Smooth muscle cell (in vitro differentiated cells): ENCODE measurements around the gene RABGAP1L. TPM values are rescaled to one million over a fixed set of nuclear protein-coding genes. Genes with fewer than 3 reads are reported as not detected.

Source experiments
- DNase-seq: peaks from one replicate; lab custom pipeline; 2025; ENCODE audit not compliant: unreplicated experiment; lab: John Stamatoyannopoulos, UW
- H2AFZ ChIP-seq: fragments of 200-600 bp; sonication (generic); 2 replicates; pipeline ENCODE4 v1.6.0; 2016; ENCODE audit warnings: antibody characterized with exemption, low read depth, mild to moderate bottlenecking
- H3F3A ChIP-seq: fragments of 200-600 bp; sonication (generic); 2 replicates; pipeline ENCODE4 v1.6.0; 2017; ENCODE audit warnings: antibody characterized with exemption, low read depth
- H3K27ac ChIP-seq: fragments of 200-600 bp; sonication (generic); 2 replicates; pipeline ENCODE4 v1.5.1; 2016; ENCODE audit warnings: low read depth, mild to moderate bottlenecking
- H3K27me3 ChIP-seq: fragments of 200-600 bp; sonication (generic); 2 replicates; pipeline ENCODE4 v1.6.1; 2016; ENCODE audit warnings: low read depth, mild to moderate bottlenecking
- H3K36me3 ChIP-seq: fragments of 200-600 bp; sonication (generic); 2 replicates; pipeline ENCODE4 v1.5.1; 2016; ENCODE audit warnings: low read depth
- H3K4me1 ChIP-seq: fragments of 200-600 bp; sonication (generic); 2 replicates; pipeline ENCODE4 v1.5.1; 2016; ENCODE audit warnings: low read depth
- H3K4me2 ChIP-seq: fragments of 200-600 bp; sonication (generic); 2 replicates; pipeline ENCODE4 v1.6.0; 2016; ENCODE audit warnings: mild to moderate bottlenecking
- H3K4me3 ChIP-seq: fragments of 200-600 bp; sonication (generic); 2 replicates; pipeline ENCODE4 v1.5.1; 2016; ENCODE audit warnings: mild to moderate bottlenecking
- H3K79me2 ChIP-seq: fragments of 200-600 bp; sonication (generic); 2 replicates; pipeline ENCODE4 v1.6.0; 2016; ENCODE audit warnings: low read depth, mild to moderate bottlenecking
- H3K9ac ChIP-seq: fragments of 200-600 bp; sonication (generic); 2 replicates; pipeline ENCODE4 v1.6.0; 2016; ENCODE audit warnings: low read depth
- H3K9me3 ChIP-seq: fragments of 200-600 bp; sonication (generic); replicated peaks from 2 replicates; pipeline ENCODE4 v1.5.1; 2016; ENCODE audit warnings: low read depth
- H4K20me1 ChIP-seq: fragments of 200-600 bp; sonication (generic); 2 replicates; pipeline ENCODE4 v1.6.0; 2016; ENCODE audit warnings: low read depth
- WGBS: methylation state at CpG from one replicate; pipeline ENCODE4 v1.1.7; 2016; ENCODE audit warnings: low lambda C conversion rate; 5-methylcytosine and 5-hydroxymethylcytosine counted together
- polyA plus RNA-seq: library from polyadenylated mRNA; unstranded; fragments of >200 nt; fragmentation: Nextera tagmentation; extraction: Ambion mirVana; gene quantifications from 2 replicates; pipeline ENCODE4 v1.2.1, GENCODE V29; 2016
- total RNA-seq: library from RNA; depleted of rRNA; stranded (reverse); fragments of >200 nt; gene quantifications from 2 replicates; pipeline ENCODE4 v1.2.3, GENCODE V29; 2014
- TF ChIP-seq, protein P1 (sequence below): fragments of 200-600 bp; sonication (generic); IDR thresholded peaks from 2 replicates; pipeline ENCODE4 v1.5.1; 2017; ENCODE audit warnings: borderline replicate concordance, mild to moderate bottlenecking, antibody characterized with exemption; ENCODE audit not compliant: insufficient read depth, poor library complexity, severe bottlenecking

Gene RABGAP1L
- total and polyA plus RNA-seq, 2 experiments from 2014 or later: 4.8 to 24.7 TPM

DNA sequence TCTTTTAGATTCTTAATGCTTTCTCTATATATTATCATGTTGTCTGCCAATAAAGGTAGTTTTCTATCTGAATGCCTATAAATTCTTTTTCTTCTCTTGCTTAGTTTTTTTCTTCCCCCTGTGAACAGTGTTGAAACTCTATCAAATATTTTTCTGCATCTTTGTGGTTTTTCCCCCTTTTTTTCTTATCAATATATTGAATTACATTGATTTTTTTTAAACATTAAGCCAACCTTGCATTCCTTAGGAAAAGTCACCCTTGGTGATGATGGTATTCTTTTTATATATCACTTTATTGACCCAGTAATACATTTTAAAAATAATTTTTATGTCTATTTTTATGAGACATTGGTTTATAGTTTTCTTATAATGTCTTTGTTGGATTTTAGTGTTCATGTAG is 131.7 kb downstream of the RABGAP1L start:
- Histone ChIP-seq H2AFZ (no peak overlapping the region), H3K4me1 (no peaks in the 10 kb centered on the region), H3K9ac (no peak overlapping the region), H3K27ac (no peak overlapping the region), H3K4me2 (no peak overlapping the region), H3K36me3 (peaks cover 14% of the 10 kb centered on the region), H3K79me2 (no peaks in the 10 kb centered on the region), H3K27me3 (no peaks in the 10 kb centered on the region), H3K4me3 (no peak overlapping the region), H3K9me3 (no peaks in the 10 kb centered on the region), H3F3A (no peaks in the 10 kb centered on the region), H4K20me1 (no peaks in the 10 kb centered on the region)
- no peak for DNase-seq
- TF ChIP-seq, protein P1, sequence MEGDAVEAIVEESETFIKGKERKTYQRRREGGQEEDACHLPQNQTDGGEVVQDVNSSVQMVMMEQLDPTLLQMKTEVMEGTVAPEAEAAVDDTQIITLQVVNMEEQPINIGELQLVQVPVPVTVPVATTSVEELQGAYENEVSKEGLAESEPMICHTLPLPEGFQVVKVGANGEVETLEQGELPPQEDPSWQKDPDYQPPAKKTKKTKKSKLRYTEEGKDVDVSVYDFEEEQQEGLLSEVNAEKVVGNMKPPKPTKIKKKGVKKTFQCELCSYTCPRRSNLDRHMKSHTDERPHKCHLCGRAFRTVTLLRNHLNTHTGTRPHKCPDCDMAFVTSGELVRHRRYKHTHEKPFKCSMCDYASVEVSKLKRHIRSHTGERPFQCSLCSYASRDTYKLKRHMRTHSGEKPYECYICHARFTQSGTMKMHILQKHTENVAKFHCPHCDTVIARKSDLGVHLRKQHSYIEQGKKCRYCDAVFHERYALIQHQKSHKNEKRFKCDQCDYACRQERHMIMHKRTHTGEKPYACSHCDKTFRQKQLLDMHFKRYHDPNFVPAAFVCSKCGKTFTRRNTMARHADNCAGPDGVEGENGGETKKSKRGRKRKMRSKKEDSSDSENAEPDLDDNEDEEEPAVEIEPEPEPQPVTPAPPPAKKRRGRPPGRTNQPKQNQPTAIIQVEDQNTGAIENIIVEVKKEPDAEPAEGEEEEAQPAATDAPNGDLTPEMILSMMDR: no peak

DNA sequence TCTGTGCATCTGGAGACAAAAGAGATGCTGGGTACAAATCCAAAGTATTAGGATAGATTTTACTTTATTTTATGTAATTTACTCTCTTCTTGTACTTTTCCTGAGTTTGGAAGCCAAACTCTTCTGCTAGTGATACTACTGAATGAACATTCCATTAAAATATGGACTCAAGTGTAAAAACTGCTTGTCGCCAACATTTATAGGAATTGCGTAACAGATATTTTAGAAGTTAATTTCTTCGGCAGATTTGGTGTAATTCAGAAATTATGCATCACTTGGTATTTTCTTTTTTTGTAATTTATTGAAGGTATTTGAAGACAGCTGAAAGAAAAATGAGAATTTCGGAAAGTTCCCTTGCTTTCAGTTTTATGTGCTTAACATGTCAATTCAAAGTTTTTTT is 137.0 kb downstream of the RABGAP1L start:
- no peaks in the 10 kb centered on the region for H3K9me3 ChIP-seq
- H2AFZ ChIP-seq: no peak overlapping the region
- H3K4me2 ChIP-seq: no peak overlapping the region
- no peaks in the 10 kb centered on the region for H4K20me1 ChIP-seq
- H3K36me3 ChIP-seq: peaks cover 5% of the 10 kb centered on the region
- no peaks in the 10 kb centered on the region for H3K4me1 ChIP-seq
- H3K79me2 ChIP-seq: no peaks in the 10 kb centered on the region
- 98% methylated on average over 4 of the region's 4 CpGs for WGBS
- TF ChIP-seq, protein P1: no peak
- no peaks in the 10 kb centered on the region for H3F3A ChIP-seq
- H3K27ac ChIP-seq: no peak overlapping the region
- H3K27me3 ChIP-seq: no peaks in the 10 kb centered on the region
- no peak overlapping the region for H3K4me3 ChIP-seq
- DNase-seq: no peak
- H3K9ac ChIP-seq: no peak overlapping the region

DNA sequence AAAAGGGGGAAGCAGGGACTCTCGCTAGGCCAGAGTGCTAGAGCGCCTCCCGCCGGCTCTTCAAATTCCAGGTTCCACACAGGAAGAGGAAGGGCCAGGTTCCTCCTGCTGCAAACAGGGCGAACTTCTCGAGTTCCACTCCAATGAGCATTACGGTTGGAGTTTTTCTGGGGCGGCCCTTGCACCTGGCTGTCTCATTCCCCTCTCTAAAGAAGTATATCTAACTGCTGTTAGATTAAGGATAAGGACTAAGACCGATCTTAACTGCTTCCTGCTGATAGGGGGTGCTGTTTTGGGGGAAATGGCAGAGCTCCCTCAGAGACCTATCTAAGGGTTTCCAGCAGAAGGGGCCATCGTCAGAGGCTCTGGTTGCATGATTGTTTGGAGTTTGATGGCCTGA is 138.0 kb downstream of the RABGAP1L start:
- H4K20me1 ChIP-seq: no peaks in the 10 kb centered on the region
- H3K27me3 ChIP-seq: no peaks in the 10 kb centered on the region
- H3K9me3 ChIP-seq: no peaks in the 10 kb centered on the region
- H3K79me2 ChIP-seq: no peaks in the 10 kb centered on the region
- H3K4me2 ChIP-seq: no peak overlapping the region
- H3K27ac ChIP-seq: no peak overlapping the region
- H3K4me3 ChIP-seq: no peak overlapping the region
- no peaks in the 10 kb centered on the region for H3K36me3 ChIP-seq
- 78% methylated on average over 10 of the region's 10 CpGs for WGBS
- H3K4me1 ChIP-seq: no peaks in the 10 kb centered on the region
- H3K9ac ChIP-seq: no peak overlapping the region
- H3F3A ChIP-seq: no peaks in the 10 kb centered on the region
- TF ChIP-seq, protein P1: no peak
- H2AFZ ChIP-seq: no peak overlapping the region
- no peak for DNase-seq

DNA sequence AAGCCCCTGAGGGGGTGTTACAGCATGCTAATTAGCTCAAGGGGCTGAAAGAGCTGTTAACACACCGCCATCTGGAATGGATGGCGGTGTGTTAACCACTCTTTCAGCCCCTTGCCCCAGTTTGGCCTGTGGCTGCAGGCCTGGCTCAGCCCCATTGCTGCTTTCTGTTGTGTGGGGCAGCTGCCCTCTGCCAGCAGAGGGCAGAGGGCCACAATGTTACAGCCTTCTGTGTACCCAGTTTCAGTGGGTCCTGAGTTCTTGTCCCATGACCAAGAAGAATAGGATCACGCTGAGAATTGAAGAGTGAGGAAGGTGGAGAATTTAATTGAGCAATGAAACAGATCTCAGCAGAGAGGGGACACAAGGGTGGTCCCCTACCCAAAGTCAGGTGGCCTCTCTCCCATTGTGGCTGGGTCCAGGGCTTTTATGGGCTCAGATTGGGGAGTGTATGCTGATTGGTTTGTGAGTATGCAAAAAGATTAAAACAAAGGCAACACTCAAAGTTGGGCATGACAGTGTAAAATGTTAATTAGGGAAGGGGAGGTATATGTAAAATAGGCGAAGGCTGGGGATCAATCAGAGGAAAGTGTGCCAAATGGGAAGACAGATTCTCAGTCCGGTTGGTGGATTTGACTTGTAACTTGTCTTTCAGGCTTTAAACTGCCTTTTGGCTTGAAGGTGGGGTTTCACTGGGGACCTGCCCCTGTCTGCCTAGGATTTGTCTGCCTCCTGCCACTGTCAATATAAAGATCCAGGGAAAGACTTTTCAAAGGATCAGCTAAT is 142.2 kb downstream of the RABGAP1L start:
- no peak overlapping the region for H3K27ac ChIP-seq
- no peak for DNase-seq
- H3K9ac ChIP-seq: no peak overlapping the region
- 92% methylated on average over 5 of the region's 5 CpGs for WGBS
- no peak overlapping the region for H2AFZ ChIP-seq
- H3F3A ChIP-seq: no peaks in the 10 kb centered on the region
- no peaks in the 10 kb centered on the region for H4K20me1 ChIP-seq
- H3K27me3 ChIP-seq: no peaks in the 10 kb centered on the region
- no peak overlapping the region for H3K4me3 ChIP-seq
- no peaks in the 10 kb centered on the region for H3K9me3 ChIP-seq
- no peaks in the 10 kb centered on the region for H3K4me1 ChIP-seq
- no peaks in the 10 kb centered on the region for H3K36me3 ChIP-seq
- H3K79me2 ChIP-seq: no peaks in the 10 kb centered on the region
- no peak overlapping the region for H3K4me2 ChIP-seq
- TF ChIP-seq, protein P1: no peak
